GM13976 (cell line): ENCODE results near the gene KLHDC4.
A peak's percentile ranks its signal among the peaks of the same experiment; 100 is the strongest.

ENCODE experiments used
- DNase-seq: peaks from one replicate; pipeline ENCODE4 v3.0.0; 2012; ENCODE audit warnings: low spot score
- in situ Hi-C: fragments of 300-500 bp; cut with MboI; formaldehyde crosslinking; loops from one replicate; pipeline ENCODE4 v1.12.0; 2022; ENCODE audit warnings: low sequenced_read_pairs, mixed read lengths, inconsistent platforms; ENCODE audit not compliant: unreplicated experiment
- TF ChIP-seq, protein P1 (sequence below): IDR thresholded peaks from 2 replicates; pipeline ENCODE4 v1.5.1; 2012; ENCODE audit warnings: borderline replicate concordance, mild to moderate bottlenecking; ENCODE audit not compliant: insufficient read depth; ENCODE audit errors: extremely low read depth, missing control alignments, control extremely low read depth

Gene KLHDC4

DNA sequence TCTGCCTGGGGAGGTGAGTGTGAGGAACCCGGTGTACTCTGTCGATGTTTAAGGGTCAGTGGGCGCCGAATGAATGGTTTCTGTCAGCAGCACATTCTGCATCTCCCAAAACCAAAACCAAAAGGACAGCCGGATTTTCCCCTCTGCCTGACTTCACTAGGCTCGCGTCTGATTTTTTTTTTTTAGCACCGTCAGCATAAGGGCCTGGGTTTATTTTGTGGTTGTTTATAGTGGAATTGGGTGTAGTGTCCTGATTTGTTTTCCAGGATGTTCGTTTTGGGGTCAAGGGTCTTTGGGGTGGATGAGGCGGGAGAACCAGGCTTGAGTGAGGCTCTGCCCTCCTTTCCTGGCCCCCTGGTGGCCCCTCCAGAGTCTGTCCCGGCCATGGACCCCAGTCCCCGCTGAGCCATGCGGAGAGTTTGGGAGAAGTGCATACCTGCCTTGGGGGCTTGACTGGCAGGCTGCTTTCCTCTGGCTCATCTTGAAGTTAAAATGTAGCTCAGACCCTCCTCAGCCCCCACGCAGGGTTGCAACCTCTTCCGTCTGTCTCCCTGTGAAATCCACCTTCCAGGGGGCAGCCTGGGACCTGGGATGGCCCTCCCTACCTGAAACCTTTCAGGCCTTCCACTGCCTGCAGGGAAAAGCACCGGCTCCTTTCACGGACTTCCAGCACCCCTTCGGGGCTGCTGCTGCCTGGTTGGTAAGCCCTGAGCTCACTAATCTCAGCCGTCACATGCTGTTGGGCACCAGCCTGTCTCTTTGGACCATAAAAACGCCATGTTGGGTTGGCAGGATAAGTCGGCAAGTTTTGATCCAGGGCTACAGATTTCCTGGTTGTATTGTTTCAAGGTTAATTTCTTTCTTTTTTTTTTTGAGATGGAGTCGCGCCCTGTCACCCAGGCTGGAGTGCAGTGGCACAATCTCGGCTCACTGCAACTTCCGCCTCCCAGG, 103.3 kb downstream of the KLHDC4 start:
- DNase-seq, result no peak
- TF ChIP-seq, protein P1, sequence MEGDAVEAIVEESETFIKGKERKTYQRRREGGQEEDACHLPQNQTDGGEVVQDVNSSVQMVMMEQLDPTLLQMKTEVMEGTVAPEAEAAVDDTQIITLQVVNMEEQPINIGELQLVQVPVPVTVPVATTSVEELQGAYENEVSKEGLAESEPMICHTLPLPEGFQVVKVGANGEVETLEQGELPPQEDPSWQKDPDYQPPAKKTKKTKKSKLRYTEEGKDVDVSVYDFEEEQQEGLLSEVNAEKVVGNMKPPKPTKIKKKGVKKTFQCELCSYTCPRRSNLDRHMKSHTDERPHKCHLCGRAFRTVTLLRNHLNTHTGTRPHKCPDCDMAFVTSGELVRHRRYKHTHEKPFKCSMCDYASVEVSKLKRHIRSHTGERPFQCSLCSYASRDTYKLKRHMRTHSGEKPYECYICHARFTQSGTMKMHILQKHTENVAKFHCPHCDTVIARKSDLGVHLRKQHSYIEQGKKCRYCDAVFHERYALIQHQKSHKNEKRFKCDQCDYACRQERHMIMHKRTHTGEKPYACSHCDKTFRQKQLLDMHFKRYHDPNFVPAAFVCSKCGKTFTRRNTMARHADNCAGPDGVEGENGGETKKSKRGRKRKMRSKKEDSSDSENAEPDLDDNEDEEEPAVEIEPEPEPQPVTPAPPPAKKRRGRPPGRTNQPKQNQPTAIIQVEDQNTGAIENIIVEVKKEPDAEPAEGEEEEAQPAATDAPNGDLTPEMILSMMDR, result no peak
- in situ Hi-C loops, result no loop called here

DNA sequence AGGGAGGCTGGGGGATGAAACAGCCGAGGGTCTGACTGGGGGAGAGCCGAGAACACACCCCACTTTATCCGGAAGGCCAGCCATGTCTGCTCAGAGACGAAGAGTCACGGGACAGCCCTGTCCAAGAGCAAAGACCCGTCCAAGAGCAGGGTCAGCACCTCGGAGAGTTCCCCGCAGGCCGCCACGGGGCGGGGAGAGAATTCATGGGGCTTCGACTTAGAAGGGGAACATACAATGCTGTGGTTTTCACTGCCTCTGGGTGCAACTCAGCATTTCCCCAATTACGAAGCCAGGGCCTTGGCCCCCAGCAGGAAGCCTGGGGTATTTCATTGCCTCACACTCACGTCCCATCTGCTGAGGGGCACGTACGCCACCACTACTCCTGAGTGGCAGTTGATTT, 104.2 kb downstream of the KLHDC4 start:
- DNase-seq, result peak; percentile 79
- in situ Hi-C loops, result no loop called here
- TF ChIP-seq, protein P1, result no peak

DNA sequence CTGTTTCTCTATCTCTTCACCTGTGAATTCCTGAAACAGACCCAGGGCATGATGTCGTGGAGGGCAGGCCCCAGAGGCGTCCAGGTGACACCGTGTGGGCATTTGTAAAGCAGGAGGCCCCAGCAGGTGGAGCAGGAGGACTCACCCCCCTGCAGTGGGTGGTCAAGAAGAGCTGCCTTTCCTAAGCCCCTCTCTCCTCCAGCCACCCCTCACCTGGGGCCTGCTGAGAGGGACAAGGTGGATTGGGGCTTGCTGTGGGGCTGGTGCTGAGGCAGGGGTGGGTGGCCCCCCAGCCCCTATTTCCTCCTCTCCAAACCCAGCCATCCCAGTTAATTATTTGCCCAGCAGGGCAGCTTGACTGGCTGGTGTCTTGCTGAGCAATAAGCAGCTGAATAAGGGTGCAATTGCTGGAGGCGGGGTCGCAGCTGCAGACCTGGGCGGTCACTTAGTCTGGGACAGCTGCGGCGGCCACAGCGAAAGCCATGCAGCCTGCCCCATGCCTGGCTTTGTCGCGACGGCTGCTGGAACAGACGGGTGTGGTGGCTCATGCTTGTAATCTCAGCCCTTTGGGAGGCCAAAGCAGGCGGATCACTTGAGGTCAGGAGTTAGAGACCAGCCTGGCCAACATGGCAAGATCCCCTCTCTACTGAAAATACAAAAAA, 107.1 kb downstream of the KLHDC4 start:
- in situ Hi-C loops, result no loop called here

More for the DNA sequence above, 107.1 kb downstream of the KLHDC4 start:
- no peak for DNase-seq
- TF ChIP-seq, protein P1, result no peak
